ENCODE results near the gene OTUD3.
"Not testable (repeated sequence)": the region's sequence is repeated elsewhere in the genome, so short reads cannot be mapped to it uniquely, and the experiment has no call there.

OTUD3 gene

GRCh38 chr1:19869929-19870328 lies 12.3 kb upstream of the OTUD3 start:
- no peak for DNase-seq

GRCh38 chr1:19872190-19872589 lies 10.0 kb upstream of the OTUD3 start:
- DNase-seq = no peak

DNA sequence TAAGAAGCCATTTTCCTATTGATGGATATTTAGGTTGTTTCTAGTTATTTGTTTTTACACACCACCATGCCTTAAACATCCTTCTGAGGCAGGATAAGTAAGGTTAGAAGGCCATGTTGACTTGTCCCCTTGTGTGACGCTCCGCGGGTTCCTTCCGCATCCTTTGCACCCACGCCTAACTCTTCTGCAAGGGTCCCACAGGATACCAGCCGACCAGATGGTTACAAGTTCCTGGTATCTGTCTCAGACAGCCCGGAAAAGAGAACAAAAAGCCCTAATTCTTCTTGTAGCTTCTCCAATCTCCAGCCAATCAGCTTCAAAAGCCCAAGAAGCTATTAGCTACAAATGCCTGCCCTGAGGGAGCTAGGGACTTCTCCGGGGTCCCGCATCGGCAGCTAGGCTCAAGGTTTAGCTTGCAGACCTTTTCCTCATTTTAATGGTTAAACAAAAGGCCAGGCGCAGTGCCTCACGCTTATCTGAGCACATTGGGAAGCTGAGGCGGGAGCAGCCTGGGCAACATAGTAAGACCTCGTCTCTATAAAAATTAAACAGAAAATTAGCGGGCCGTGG lies 4.9 kb upstream of the OTUD3 start:
- DNase-seq = no peak

- no peak for DNase-seq
Measured at GRCh38 chr1:19877821-19878636, 4.2 kb upstream of the OTUD3 start.

GRCh38 chr1:19878637-19878985 lies 3.6 kb upstream of the OTUD3 start:
- DNase-seq = no peak

- DNase-seq = no peak
Measured at GRCh38 chr1:19879227-19879626, 3.0 kb upstream of the OTUD3 start.

GRCh38 chr1:19879661-19880060 lies 2.5 kb upstream of the OTUD3 start:
- no peak for DNase-seq

DNA sequence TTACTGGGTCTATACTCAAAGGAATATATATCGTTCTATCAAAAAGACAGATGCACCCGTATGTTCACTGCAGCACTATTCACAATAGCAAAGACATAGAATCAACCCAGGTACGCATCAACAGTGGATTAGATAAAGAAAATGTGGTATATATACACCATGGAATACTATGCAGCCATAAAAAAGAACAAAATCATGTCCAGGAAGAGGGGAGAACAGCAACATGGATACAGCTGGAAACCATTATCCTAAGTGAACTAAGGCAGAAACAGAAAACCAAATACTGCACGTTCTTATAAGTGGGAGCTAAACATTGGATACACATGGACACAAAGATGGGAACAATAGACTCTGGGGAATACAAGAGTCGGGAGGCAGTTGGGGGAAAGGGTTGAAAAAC lies 1.4 kb upstream of the OTUD3 start:
- DNase-seq = not testable (repeated sequence)

DNA sequence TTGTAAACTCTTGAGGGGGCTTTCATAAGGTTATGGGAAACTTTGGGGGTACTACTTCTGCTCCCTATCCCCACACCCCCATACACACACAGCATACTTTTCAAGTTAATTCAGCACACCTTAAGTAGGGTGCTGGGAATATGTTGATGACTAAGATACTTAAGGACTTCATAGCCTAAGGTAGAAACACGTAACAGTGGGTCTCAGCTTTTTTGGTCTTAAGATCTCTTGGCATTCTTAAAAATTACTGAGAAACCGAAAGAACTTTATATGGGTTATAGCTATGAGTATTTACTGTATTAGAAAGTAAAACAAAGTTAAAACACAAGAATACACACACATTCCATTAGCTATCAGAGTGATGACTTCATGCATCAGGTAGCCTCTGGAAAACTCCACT lies 2.1 kb downstream of the OTUD3 start:
- DNase-seq = no peak

DNA sequence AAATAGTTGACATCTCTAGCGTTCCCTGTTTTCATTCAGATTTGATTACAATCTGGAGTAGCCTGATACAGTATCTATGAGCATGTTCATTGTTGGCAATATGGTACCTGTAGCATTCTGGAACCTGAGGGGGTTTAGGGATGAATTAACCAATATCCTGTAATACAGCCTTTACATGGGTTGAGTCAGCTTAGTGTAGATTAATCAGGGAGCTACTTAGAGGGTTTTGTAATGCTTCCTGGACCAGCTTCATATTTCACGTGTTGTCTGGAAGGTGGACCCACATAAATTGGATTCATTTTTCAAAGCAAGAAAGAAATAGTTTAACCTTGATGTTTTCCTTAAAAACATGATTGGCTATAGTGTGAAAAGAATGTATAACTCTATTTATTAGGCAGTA lies 3.6 kb downstream of the OTUD3 start:
- no peak for DNase-seq

DNA sequence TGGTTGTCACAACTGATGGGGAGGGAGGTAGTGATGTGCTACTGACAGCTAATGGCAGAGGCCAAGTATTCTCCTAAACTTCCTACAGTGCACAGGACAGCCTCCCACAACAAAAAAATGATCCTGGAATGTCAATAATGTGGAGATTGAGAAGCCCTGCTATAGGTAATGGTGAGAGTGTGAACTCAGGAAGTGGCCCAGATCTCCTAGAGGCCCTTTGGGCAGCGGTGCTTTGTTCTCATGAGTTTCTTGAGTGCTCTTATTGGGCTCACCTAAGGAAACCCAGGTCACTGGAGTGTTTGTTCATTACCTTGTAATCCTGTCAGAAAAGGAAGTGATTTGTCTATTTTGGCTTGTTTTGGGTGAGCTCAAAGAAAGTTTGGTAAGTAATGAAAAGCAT lies 5.9 kb downstream of the OTUD3 start:
- no peak for DNase-seq

- no peak for DNase-seq
Measured at GRCh38 chr1:19889656-19890055, 7.5 kb downstream of the OTUD3 start.

DNA sequence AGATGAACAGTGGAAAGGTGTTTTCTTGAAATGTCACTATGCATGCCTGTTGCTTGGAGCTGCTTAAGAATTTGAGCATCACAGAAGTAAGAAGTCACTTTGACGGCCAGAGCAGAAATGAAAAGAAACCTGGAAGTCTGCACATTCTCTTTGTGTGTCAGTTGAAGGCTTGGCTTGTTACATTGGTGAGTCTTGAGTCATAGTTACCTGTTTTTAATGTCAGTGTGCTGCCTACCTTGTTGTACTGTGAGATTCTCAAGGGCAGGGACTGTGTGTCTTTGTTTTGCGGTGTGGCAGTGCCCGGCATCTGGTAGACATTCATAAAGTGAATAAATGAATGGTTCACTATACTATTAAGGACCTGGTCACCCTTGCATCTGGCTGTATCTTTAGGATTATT lies 9.9 kb downstream of the OTUD3 start:
- DNase-seq = no peak

GRCh38 chr1:19892628-19893168 lies 10.5 kb downstream of the OTUD3 start:
- DNase-seq = no peak

GRCh38 chr1:19893687-19894086 lies 11.5 kb downstream of the OTUD3 start:
- DNase-seq = no peak

- no peak for DNase-seq
Measured at GRCh38 chr1:19894218-19894617, 12.0 kb downstream of the OTUD3 start.

- no peak for DNase-seq
Measured at GRCh38 chr1:19901653-19902052, 19.5 kb downstream of the OTUD3 start.

DNA sequence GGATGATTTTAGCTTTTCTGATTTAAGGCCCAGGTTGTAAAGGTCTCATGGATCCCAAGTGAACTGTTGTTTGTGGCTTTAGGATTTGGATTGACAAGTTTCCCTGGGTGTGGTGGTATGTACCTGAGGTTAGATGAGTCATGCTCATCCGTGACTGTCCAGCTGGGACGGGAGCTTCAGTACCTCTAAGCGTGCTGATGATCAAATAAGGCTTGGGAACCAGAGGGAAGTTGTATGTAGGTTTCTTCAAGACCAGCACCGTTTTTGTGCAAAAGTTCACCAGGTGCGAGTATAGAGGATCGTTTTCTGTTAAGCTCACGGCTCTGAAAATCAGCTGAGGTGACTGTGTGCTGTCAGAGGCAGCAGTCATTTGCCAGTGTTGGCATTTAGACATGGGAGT lies 21.4 kb downstream of the OTUD3 start:
- DNase-seq = no peak

- DNase-seq = no peak
Measured at GRCh38 chr1:19907456-19907855, 25.3 kb downstream of the OTUD3 start.

- DNase-seq = no peak
Measured at GRCh38 chr1:19909392-19909791, 27.2 kb downstream of the OTUD3 start.

GRCh38 chr1:19909971-19910370 lies 27.8 kb downstream of the OTUD3 start:
- no peak for DNase-seq

GRCh38 chr1:19910650-19911049 lies 28.5 kb downstream of the OTUD3 start:
- no peak for DNase-seq

GRCh38 chr1:19918057-19918456 lies 35.9 kb downstream of the OTUD3 start:
- DNase-seq = peak; percentile 58

DNA sequence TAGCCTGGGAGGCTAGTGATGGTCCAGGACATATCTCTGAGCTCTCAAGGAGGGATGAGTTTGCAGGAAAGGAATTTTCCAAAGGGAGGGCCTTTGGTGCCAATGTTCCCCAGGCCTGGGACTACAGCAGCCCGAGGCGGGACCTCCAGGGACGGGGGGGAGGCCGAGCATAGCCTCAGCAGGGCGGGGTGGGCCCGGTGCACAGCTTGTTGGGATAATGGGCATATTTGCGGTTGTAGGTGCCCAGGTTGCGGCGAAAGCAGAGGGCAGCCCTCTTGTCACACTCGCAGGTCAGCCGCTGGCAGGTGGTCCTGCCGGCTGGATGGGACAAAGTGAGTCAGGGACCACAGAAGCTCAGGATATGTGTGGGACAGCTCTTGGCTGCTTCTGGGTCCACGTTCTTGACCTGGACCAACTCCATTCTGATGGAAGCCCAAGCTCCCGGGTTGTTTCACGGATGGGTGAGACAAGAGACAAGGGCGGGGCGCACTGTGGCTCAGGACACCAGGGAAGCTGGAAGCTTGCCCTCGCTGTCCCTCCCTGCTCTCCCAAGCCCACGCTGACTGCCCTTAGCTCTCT lies 38.0 kb downstream of the OTUD3 start:
- DNase-seq = no peak
